GM18907 (cell line): Measurements from ENCODE around the gene PCAT6.
A peak's percentile ranks its signal among the peaks of the same experiment; 100 is the strongest.
"Not testable (repeated sequence)": the region's sequence is repeated elsewhere in the genome, so short reads cannot be mapped to it uniquely, and the experiment has no call there.

Source experiments
- ATAC-seq: cut with Tn5 transposase; IDR thresholded peaks from one replicate; pipeline ENCODE4 v1.9.1; 2021; ENCODE audit warnings: mild to moderate bottlenecking, moderate library complexity; ENCODE audit not compliant: unreplicated experiment

Gene PCAT6

GRCh38 chr1:202810615-202811295 is at the start of gene PCAT6:
Gene PCAT6, plus strand, starts transcription at chr1:202810954.
- peak; percentile 79 for ATAC-seq

- ATAC-seq, result no peak
Observed at GRCh38 chr1:202762019-202762418, 48.7 kb upstream of the PCAT6 start.

- no peak for ATAC-seq
Observed at GRCh38 chr1:202765721-202766120, 45.0 kb upstream of the PCAT6 start.

GRCh38 chr1:202770135-202770534 is 40.6 kb upstream of the PCAT6 start:
- ATAC-seq, result no peak

- ATAC-seq, result no peak
Observed at GRCh38 chr1:202781180-202781579, 29.6 kb upstream of the PCAT6 start.

- no peak for ATAC-seq
Observed at GRCh38 chr1:202786804-202787203, 23.9 kb upstream of the PCAT6 start.

GRCh38 chr1:202788800-202789199 is 22.0 kb upstream of the PCAT6 start:
- ATAC-seq, result no peak

GRCh38 chr1:202791077-202791747 is 19.5 kb upstream of the PCAT6 start:
- no peak for ATAC-seq

GRCh38 chr1:202794051-202794740 is 16.6 kb upstream of the PCAT6 start:
- ATAC-seq, result no peak

- not testable (repeated sequence) for ATAC-seq
Observed at GRCh38 chr1:202794931-202795330, 15.8 kb upstream of the PCAT6 start.

GRCh38 chr1:202796670-202797069 is 14.1 kb upstream of the PCAT6 start:
- no peak for ATAC-seq

- ATAC-seq, result no peak
Observed at GRCh38 chr1:202798260-202798659, 12.5 kb upstream of the PCAT6 start.

GRCh38 chr1:202798792-202799331 is 11.9 kb upstream of the PCAT6 start:
- no peak for ATAC-seq

GRCh38 chr1:202800742-202801141 is 10.0 kb upstream of the PCAT6 start:
- ATAC-seq, result no peak

GRCh38 chr1:202801175-202801574 is 9.6 kb upstream of the PCAT6 start:
- no peak for ATAC-seq

GRCh38 chr1:202802034-202802433 is 8.7 kb upstream of the PCAT6 start:
- ATAC-seq, result no peak

GRCh38 chr1:202802998-202803932 is 7.5 kb upstream of the PCAT6 start:
- ATAC-seq, result no peak

GRCh38 chr1:202804126-202804525 is 6.6 kb upstream of the PCAT6 start:
- no peak for ATAC-seq

GRCh38 chr1:202805886-202806844 is 4.6 kb upstream of the PCAT6 start:
- ATAC-seq, result no peak
